Measurements from ENCODE around the gene USP2. TPM values are rescaled to one million over a fixed set of nuclear protein-coding genes. Genes with fewer than 3 reads are reported as not detected.

Gene USP2
- total RNA-seq, 1 donor from 2014 or later = 3.4 TPM

- H3K9me3 Mint-ChIP-seq = no peaks in the 10 kb centered on the region
- H3K36me3 Mint-ChIP-seq (ENCODE audit: low read depth) = peaks cover 3% of the 10 kb centered on the region
- no peak overlapping the region for H3K4me3 Mint-ChIP-seq
- no peaks in the 10 kb centered on the region for H3K4me1 Mint-ChIP-seq
- no peak for DNase-seq (ENCODE audit: low read depth, low spot score)
- H3K27ac Mint-ChIP-seq (ENCODE audit: unreplicated experiment) = no peak overlapping the region
- H3K27me3 Mint-ChIP-seq (ENCODE audit: low read depth) = no peaks in the 10 kb centered on the region
- TF ChIP-seq CTCF (conservative IDR thresholded peaks at IDR 0.05) = no peak
Measured at GRCh38 chr11:119305556-119306372, 75.7 kb downstream of the USP2 start.

Small RNAs within 50 kb of the gene (microRNA-seq; reads per million reads assigned to microRNA genes)
- 1.8 reads per million for gene MIR6756

Other genes with a start within 250 kb of the USP2 start
- 3.1 and 3.3 TPM in 2 replicates for gene ABCG4, start 232.6 kb downstream of the USP2 start, total RNA-seq
- 9.1 and 9.3 TPM in 2 replicates for gene NLRX1, start 213.0 kb downstream of the USP2 start, total RNA-seq
- 0.14 and 0.42 TPM in 2 replicates for gene NHERF4, start 196.2 kb downstream of the USP2 start, total RNA-seq
- 43.5 and 44.1 TPM in 2 replicates for gene CBL, start 175.4 kb downstream of the USP2 start, total RNA-seq
- 61.6 and 66.7 TPM in 2 replicates for gene MCAM, start 64.6 kb downstream of the USP2 start, total RNA-seq
- 47.9 and 51.8 TPM in 2 replicates for gene RNF26, start 47.2 kb downstream of the USP2 start, total RNA-seq
- gene C1QTNF5, start 40.8 kb downstream of the USP2 start, total RNA-seq = 1.9 and 2.1 TPM in 2 replicates
- not detected in 2 replicates for gene MFRP, start 35.0 kb downstream of the USP2 start, total RNA-seq
- 75.4 and 90.3 TPM in 2 replicates for gene THY1, start 41.5 kb upstream of the USP2 start, total RNA-seq

All from neural crest cell (in vitro differentiated cells).